Right forelimb (tissue), 1 donor: ENCODE data around the gene BTK.

Source experiments
- DNase-seq: peaks from one replicate; pipeline ENCODE4 v3.0.0-alpha.2; 2018

The BTK gene

GRCh38 chrX:101393530-101394305, 7.7 kb upstream of the BTK start:
- no peak for DNase-seq

GRCh38 chrX:101391831-101392230, 5.8 kb upstream of the BTK start:
- DNase-seq, result no peak

- peak; percentile 85 for DNase-seq
Observed at GRCh38 chrX:101390664-101391525, 4.9 kb upstream of the BTK start, which contains the start of gene RPL36A. Gene RPL36A (plus strand): TSS chrX:101391011. CDS start chrX:101391044, 33 bp downstream.

GRCh38 chrX:101388604-101389003, 2.6 kb upstream of the BTK start:
- no peak for DNase-seq

GRCh38 chrX:101386542-101386885, 523 bp upstream of the BTK start:
- DNase-seq, result no peak

- DNase-seq, result no peak
Observed at GRCh38 chrX:101385026-101385684, 836 bp downstream of the BTK start.

GRCh38 chrX:101383679-101384205, 2.2 kb downstream of the BTK start:
- DNase-seq, result no peak

- no peak for DNase-seq
Observed at GRCh38 chrX:101377547-101377946, 8.4 kb downstream of the BTK start.

- DNase-seq, result no peak
Observed at GRCh38 chrX:101370888-101371504, 15.0 kb downstream of the BTK start.

GRCh38 chrX:101369687-101370086, 16.3 kb downstream of the BTK start:
- no peak for DNase-seq

GRCh38 chrX:101368800-101369199, 17.2 kb downstream of the BTK start:
- DNase-seq, result no peak

- no peak for DNase-seq
Observed at GRCh38 chrX:101365301-101365795, 20.6 kb downstream of the BTK start.

- no peak for DNase-seq
Observed at GRCh38 chrX:101362757-101363156, 23.2 kb downstream of the BTK start.

- no peak for DNase-seq
Observed at GRCh38 chrX:101362116-101362515, 23.9 kb downstream of the BTK start.

- DNase-seq, result no peak
Observed at GRCh38 chrX:101360390-101360789, 25.6 kb downstream of the BTK start.

GRCh38 chrX:101359966-101360365, 26.0 kb downstream of the BTK start:
- no peak for DNase-seq

GRCh38 chrX:101357166-101357795, 28.7 kb downstream of the BTK start:
- no peak for DNase-seq

GRCh38 chrX:101349193-101349562, 36.8 kb downstream of the BTK start:
- no peak for DNase-seq

GRCh38 chrX:101348452-101349192, 37.4 kb downstream of the BTK start, which contains the start of gene TIMM8A:
Gene TIMM8A (minus strand): TSS chrX:101348742. CDS start chrX:101348664, 78 bp downstream.
- peak; percentile 86 for DNase-seq

GRCh38 chrX:101347859-101348451, 38.0 kb downstream of the BTK start:
- DNase-seq, result no peak

- no peak for DNase-seq
Observed at GRCh38 chrX:101337776-101338271, 48.2 kb downstream of the BTK start.
